ENCODE results near the gene VASN.

GRCh38 chr16:4334724-4335495 is 36.7 kb upstream of the VASN start:
- TF ChIP-seq POLR2A (IDR thresholded peaks at IDR 0.05; ENCODE audit: low read depth, low read length) (no peak), POLR2AphosphoS5 (IDR thresholded peaks at IDR 0.05; ENCODE audit: low read depth, low read length) (no peak), TAF1 (IDR thresholded peaks at IDR 0.05; ENCODE audit: borderline replicate concordance, low read depth, low read length) (no peak)

Measured in GM12892 (cell line).